Endometrium (tissue), 2 donors: Measurements from ENCODE around the gene SLC8B1.
"Not testable (repeated sequence)": the region's sequence is repeated elsewhere in the genome, so short reads cannot be mapped to it uniquely, and the experiment has no call there.

Experiments
- FAIRE-seq: peaks from 2 replicates; lab custom pipeline; 2012; peaks lifted over from hg19 to GRCh38; lab: Jason Lieb, UNC
- donor health status: control.
- donor health status: control.

The SLC8B1 gene

DNA sequence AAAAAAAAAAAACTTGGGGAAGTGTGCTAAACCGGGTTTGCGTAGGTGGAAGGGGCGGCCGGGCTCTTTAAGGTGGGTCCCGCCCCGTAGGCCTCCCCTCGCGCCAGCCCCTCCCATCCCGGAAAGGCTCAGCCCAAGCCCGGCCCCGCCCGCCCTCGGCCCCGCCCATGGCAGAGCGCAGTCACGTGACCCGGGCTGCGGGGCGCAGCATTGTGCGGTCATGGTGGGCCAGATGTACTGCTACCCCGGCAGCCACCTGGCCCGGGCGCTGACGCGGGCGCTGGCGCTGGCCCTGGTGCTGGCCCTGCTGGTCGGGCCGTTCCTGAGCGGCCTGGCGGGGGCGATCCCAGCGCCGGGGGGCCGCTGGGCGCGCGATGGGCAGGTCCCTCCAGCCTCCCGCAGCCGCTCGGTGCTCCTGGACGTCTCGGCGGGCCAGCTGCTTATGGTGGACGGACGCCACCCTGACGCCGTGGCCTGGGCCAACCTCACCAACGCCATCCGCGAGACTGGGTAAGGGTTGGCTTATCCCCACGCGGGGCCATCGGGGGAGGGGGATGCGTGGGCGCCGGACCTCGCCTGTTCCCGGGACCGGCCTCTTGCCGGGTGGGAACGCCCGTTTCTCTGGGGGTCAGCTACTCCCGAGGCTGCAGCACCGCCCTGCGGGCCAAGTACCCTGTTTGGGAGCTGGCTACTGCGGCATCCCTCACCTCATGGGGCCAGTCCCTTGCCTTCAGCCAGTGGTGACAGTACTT, 23.6 kb upstream of the SLC8B1 start, which contains the start of gene PLBD2:
PLBD2 (plus strand) TSS at position 207 of the 752 bp plus-strand sequence; CDS start at position 221, 14 bp downstream.
- FAIRE-seq: no peak

DNA sequence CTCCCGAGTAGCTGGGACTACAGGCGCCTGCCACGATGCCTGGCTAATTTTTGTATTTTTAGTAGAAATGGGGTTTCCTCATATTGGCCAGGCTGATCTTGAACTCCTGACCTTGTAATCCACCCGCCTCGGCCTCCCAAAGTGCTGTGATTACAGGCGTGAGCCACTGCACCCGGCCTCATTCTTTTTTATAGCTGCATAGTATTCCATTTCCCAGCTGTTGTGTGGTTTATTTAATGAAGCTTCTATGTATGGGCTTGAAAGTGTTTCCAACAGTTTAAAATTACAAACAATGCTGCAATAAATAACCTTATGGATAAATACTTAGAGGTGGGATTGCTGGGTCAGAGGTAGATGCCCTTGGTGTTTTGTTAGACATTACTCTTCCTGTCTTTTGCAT, 19.3 kb upstream of the SLC8B1 start:
- FAIRE-seq: not testable (repeated sequence)

DNA sequence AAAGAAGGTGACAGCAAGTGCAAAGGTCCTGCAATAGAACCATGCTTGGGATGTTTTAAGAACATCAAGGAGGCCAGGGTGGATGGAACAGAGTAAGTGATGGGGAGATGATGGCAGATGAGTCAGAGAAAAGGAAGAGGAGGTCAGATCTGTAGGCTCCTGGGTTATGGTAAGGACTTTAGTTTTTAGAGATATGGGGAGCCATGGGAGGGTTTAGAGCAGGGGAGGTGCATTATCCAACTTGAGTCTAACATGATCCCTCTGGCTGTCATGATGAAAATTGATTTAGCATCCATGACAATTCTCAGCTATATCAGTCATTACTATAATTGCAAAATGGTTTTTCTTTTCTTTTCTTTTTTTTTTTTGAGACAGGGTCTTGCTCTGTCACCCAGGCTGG, 16.2 kb upstream of the SLC8B1 start:
- no peak for FAIRE-seq

DNA sequence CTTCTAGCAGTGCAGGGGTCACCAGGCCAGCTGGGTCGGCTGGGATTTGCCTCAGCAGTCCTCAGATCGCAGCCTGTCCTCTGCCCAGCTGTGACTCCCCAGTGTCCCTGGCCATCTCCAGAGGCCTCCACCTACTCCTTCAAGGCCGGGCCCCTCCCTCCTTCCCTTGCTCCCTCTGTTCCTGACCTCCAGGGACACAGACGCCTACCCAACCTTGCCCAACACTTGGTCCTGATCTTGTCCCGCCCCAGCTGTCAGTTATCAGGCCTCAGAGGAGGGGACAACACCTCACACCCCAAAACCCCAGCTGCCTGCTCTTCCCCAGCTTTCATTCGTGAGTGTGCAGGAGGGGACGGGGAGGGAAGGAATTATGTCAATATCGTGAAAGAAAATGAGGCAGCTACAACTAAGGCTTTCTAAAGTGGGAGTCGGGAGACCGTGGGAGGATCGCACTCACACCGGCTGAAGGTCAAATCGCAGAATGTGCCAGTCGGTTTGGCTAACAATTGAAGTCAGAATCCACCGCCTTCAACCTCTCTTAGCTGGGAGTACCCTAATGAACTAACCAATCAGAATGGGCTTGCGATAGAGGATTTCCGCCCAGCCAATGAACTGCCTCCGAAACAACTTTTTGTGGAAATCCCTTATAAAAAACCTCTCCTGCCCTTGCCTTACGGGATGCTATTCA, 14.1 kb upstream of the SLC8B1 start:
- no peak for FAIRE-seq

DNA sequence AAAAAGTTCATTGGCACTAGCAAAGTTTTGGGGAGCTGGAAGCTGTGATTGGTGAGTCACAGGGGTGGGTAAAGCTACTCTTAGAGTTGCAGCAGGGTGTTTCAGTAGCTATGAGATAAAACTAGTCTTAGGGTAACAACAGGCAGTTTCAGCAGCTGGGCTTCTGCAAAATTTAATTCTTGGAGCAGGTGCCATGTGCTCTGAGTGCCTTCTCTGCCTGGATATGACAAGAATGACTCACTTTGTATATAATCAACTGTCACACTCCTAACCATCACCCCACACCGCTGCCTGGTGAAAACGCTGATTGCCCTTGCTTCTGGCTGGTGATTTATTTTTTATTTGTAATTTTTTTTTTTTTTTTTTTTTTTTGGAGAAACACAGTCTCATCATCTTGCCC, 13.0 kb upstream of the SLC8B1 start:
- no peak for FAIRE-seq

DNA sequence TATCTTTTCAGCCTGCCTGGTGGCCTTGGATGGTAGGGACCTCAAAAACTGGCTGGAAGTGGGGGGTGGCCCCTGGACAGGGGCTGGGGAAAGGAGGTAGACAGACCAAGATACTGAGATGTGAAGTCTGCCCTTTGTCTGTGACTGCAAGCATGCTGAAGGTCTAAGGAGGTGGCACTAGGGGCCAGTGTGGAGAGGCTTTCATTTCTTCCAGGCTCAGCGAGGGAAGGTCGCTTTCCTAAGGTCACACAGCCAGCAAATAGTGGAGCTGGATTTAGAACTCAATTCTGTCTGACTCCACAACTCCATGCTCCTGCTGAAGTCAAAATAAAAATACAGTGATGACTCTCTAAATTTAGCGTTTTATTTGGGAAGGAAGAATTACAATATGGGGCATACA, 12.2 kb upstream of the SLC8B1 start:
- no peak for FAIRE-seq

DNA sequence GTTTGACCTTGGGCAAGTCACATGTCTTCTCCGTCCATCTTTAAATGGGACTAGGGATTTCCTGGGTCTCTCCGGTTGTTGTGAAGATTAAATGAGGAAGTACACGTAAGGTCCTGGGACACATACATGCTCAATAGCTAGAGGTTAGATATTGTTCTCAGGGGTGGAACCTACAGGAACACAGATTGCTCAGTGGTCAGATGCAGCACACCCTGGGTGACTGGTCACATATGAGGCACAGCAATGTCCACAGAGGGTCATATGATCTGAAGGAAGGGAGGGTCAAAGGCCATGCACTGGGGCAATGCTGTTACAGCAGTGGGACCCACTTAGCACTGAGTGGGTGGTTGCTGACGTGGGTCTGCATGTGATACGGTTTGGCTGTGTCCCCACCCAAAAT, 11.4 kb upstream of the SLC8B1 start:
- FAIRE-seq: no peak

DNA sequence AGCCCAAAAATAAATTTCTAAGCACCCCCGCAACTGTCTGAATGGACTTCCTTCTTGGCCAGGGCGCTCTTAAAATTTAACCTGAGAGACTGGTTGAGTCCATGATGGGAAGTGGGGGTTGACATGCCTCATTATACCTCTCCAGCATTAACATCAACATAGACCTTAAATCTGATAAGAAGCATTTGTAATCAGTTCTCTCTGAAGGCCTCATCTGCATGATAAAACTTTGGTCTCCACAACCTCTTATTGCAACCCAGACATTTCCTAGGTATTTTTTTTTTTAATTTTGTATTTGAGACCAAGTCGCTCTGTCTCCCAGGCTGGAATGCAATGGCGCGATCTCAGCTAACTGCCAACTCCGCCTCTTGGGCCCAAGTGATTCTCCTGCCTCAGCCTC, 10.4 kb upstream of the SLC8B1 start:
- no peak for FAIRE-seq

DNA sequence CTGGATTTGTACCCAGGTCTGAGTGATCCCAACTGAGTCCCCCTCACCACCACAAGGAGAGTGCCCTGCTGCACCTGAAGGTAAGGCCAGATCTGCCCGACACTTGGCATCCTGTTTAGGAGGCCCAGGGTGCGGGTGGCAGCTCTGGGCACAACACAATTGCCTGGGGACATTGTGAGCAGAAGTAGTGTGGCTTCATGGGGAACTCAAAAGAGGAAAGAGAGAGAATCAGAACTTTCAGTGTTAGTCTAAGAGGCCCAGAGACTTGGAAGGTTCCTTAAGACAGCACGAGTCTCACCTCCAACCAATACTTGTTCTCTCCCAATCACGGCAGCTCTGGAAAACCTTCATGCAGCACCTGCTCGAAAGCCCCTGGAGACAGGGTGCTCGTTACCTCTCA, 6.6 kb upstream of the SLC8B1 start:
- no peak for FAIRE-seq

DNA sequence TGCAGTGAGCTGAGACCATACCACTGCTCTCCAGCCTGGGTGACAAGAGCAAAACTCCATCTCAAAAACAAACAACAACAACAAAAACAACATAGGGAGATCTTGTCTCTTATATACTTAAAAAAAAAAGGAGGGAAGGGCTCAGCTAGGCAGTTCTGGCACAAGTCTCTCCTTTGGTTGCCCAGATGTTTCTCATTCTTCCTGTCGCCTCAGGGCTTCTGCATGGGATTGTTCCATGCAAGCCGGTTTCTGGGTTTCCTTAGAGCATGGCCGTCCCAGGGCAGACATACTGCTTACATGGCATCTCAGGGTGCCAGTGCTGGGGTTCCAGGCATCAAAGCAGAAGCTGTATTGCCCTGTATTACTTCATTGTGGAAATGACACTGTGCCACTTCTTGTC, 5.2 kb upstream of the SLC8B1 start:
- FAIRE-seq: no peak

DNA sequence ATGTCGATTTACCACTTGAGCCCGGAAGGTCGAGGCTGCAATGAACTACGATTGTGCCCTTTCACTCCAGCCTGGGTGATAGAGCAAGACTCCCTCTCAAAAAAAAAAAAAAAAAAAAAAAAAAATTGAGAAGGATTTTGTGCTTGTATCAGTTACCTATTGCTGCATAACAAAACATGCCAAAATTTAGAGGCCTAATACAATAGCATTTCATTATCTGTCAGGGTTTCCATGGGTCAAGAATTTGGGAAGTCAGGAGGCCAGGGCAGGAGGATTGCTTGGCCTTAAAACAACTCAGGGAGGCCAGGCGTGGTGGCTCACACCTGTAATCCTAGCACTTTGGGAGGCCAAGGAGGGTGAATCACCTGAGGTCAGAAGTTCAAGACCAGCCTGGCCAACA, 4.6 kb upstream of the SLC8B1 start:
- no peak for FAIRE-seq

DNA sequence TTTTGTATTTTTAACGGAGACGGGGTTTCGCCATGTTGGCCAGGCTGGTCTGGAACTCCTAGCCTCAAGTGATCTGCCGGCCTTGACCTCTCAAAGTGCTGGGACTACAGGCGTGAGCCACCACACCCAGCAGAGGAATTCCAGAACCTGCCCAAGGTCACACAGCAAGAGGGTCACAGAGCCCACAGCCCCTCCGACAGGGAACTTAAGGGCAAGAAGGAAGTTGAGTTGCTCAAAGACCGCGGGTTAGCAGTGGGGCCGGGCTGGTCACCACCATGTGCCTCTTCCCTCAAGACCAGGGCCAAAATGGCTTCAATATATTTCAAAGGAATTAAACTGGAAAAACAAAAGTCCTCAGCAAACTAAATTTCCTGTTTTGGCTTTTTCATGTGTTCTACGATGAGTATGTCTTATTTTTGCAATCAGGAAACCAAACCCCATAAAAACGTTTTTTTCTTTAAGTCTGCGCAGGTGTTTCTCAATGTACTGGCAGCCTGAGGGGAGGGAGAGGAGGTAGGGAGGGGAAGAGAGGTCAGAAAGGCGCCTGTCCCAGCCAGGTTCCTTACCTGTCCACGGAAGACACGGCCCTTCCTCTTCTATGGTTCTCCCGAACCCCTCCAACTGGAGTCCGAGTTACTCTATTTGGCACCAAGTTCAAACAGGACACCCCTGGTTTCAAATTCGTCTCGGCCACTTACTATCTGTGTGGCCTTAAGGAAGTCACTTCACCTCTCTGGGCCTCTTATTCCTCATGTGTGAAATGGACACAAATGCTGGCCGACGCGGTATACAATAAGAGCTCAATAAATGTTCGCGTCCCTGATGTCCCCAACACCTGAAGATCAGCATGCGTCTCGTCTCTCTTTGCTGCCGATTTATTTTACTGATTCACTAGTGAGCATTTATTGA, 778 bp downstream of the SLC8B1 start:
- FAIRE-seq: no peak

DNA sequence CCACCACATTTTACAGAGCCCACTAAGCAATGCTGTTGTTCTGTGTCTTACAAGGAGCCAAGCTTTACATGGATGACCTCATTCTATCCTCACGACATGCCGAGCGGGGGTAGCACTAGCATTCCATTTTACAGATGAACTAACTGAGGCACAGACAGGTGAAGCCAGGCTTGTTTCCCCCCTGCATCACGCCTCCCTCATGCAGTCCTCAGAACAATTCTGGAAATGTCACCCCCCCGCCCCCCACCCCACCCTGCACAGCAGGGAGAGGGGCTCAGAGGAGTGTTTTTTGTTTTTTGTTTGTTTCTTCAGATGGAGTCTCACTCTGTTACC, 1.5 kb downstream of the SLC8B1 start:
- no peak for FAIRE-seq

DNA sequence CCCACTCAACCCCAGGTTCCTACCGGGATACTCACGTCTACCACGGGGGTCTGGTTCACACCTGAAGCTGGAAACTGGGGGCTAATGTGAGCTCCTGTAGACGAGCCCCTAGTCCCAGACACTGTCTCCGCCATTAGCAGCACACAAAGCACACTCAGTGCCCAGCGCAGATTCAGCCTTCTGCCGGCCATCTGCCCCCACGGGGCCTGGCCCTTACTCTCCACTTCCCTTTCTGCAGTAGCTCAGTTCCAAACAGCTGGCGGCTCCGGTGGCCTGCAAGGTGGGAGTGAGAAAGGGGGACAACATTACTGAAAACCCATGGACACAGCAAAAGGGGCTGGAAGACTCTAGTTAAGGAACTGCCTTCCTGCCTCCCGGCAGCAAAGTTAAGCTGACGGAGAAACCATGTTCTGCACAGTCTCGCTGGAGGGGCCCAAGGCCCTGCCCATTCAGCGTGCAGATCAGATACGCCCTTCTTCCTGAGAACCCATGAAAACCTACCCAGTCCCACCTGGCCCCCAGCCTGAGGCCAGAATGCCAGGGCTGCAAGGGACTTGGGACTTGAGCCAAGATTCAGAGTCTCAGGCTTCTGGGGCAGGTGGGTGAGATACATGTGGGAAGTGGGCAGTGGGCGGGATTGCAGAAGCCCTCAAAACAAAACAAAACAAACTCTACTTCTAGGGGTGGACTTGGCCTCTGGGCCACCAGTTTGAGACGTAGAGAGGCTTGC, 2.1 kb downstream of the SLC8B1 start:
- FAIRE-seq: no peak

DNA sequence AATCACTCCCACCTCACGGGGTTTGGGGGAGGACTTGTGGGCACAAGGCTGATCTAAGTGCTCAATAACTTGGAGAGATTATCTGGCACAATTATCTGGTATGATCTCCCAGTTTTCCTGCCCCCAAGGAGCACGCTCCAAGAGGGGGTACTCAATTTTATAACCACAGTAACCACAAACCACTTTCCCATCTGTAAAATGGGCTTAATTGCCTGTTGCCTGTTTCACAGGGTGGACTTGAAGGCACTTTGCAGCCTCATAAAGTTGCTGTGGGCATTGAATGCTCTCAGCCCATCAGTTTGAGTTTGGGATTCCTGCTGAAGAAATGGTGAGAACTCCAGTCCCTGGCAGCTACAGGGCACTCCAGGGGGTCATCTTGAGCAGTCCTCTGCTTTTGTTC, 4.4 kb downstream of the SLC8B1 start:
- FAIRE-seq: no peak

DNA sequence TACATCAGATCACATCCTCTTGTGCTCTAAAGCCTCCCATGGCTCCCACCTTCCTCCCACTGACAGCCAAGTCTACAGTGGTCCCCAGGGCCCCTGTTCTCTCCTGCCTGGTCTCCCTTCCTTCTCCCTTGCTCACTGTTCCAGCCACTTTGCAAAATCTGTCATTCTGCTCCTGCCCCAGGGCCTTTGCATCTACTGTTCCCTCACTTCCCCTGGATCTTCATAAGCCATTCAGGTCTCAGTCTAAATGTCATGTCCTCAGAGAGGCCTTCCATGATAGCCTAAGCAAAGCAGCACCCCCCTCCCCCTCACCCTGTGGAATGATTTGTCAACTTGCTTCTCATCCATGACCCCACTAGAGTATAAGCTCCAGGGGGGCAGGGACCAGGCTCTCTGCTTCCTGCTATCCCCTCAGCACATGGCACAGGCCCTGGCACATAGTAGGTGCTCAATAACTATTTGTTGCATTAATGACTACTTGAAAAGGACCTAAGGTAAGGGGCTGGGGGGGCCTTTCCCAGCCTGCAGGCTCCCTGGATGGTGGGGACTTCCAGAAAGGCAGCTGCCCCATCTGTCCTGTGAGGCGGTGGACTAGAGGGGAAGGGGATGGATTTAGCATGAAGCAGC, 5.0 kb downstream of the SLC8B1 start:
- no peak for FAIRE-seq

DNA sequence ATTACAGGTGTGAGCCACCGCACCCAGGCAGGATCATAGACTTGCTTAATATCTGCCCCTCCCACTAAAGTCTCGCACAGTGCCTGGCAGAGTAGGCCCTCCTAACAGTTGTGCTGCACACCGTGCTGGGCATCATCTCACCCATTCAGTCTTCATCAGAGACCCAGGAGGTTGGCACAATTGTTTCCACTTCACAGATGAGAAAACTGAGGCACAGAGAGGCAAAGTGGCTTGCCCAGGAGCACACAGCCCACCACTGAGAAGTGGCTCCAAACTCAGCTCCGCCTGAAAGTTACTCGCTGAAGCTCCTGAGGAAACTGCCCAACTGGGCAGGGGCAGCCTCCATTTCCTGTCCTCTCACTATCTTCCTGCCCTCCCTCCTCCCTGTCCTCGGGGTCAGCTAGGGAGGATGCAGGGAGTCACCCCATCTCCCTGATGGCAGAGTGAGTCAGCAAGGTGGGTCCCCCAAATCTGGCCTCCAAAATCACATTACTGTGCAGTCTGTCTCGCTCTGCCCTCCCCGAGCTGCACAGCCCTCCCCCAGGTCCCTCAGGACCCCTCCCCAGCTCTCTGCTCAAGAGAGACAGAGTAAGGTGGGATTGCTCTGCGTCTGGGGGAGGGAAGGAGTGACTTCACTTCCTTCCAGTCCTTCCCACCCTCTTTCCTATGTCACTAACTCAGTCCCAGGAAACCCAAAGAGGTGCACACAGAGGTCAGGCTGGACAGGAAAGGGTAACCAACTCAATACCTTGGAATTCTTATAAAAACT, 5.7 kb downstream of the SLC8B1 start:
- no peak for FAIRE-seq

DNA sequence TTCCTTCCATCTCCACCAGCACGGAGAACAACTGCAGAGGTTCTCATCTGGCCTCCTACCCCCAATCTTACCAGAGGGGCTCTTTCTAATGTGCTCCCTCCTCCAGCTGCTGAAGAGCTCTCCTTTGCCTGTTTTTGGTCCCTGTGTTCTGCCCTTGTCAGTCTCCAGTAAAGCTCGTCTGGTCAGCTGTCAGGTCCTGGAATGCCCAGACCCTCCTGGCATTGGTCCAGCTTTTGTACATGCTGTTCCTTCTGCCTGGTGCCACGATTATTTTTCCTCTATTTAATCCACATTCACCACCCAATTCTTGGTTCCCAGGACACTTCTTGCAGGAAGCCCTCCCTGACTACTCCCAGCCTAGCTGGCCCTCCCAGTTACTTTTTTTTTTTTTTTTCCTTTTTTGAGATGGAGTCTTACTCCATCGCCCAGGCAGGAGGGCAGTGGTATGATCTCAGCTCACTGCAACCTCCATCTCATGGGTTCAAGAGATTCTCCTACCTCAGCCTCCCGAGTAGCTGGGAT, 6.5 kb downstream of the SLC8B1 start:
- no peak for FAIRE-seq

DNA sequence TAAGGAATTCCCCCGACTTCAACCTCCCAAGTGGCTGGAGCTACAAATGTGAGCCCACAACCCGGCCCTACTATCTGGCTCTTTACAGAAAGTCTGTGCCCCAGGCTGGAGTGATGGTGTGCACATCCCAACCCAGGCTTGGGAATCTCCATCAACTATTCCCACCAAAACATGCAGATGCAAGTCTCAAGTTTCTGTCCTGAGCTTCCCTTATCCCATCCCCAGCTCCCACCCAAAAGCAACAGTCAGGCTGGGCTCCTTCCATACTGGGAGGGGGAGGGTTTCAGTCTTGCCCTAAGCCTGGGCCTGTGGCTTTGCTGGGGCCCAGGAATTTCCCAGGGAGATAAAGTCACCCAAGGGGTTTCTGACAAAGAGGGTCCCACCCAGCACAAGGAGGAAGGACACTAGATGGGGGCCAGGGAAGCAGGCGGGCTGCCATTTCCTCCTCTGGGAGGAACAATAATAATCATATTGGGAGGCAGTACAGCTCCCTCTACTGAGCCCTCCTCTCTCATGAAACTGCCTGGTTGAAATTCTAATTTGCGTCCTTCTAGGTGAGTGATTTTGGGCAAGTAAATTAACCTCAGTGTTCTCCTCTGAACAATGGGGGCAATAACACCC, 8.0 kb downstream of the SLC8B1 start:
- no peak for FAIRE-seq

DNA sequence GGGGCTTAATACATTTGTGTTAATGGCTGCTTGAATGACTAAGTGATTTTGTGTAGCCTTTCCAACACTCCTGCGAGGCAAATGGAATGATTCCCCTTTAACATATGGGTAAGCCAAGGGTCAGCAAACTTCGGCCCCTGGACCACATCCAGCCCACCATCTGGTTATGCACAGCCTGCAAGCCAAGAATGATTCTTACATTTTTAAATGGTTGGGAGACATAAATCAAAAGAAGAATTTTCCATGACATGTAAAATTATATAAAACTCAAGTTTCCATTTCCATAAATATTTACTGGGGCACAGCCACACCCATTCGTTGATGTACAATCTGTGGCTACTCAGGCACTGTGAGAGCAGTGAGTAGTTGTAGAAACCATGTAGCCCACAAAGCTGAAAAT, 9.0 kb downstream of the SLC8B1 start:
- FAIRE-seq: peak; percentile 29
